ENCODE data around the gene IQGAP2.

DNA sequence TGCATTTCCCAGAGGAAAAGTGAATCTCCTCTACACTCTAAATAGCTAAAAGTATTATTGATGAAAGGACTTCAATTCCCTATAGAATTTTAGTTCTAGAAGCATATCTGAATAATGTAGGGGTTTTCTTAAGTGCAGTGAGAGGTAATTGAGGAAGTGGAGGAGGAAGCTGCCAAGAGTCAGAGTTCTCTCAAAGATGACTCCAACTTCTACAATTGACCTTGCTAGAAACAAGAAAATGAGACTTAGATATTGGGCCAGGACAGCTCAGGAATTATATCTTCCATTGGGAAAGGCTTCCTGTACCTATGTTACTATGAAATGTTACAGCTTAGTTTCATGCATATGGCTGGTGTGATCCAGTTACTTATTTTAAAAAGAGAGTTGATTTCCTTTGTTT lies 302.5 kb downstream of the IQGAP2 start:
- TF ChIP-seq EZH2 (IDR thresholded peaks at IDR 0.05) (no peak), POLR2AphosphoS5 (IDR thresholded peaks at IDR 0.05; ENCODE audit: borderline replicate concordance, low read depth, low read length) (no peak), FOXP2 (optimal IDR thresholded peaks at IDR 0.05; ENCODE audit: control extremely low read depth, extremely low read length, insufficient read depth) (no peak)
